UCSD-AML1 (cell line): ENCODE results near the gene BCCIP.

Source experiments
- DNase-seq: peaks from one replicate; lab custom pipeline; 2025; ENCODE audit not compliant: unreplicated experiment; lab: John Stamatoyannopoulos, UW

The BCCIP gene

GRCh38 chr10:125822878-125823662 lies at the start of gene BCCIP, which contains the start of gene UROS:
BCCIP (plus strand) TSS chr10:125823546; CDS start chr10:125823558, 12 bp downstream.
UROS (minus strand) TSS chr10:125823258; CDS start chr10:125816499, 6,759 bp downstream.
- DNase-seq: peak; percentile 92

GRCh38 chr10:125773687-125774543 lies 49.4 kb upstream of the BCCIP start:
- no peak for DNase-seq

- DNase-seq: no peak
Observed at GRCh38 chr10:125774581-125775191, 48.7 kb upstream of the BCCIP start.

GRCh38 chr10:125775491-125776106 lies 47.7 kb upstream of the BCCIP start, which contains the start of gene MMP21:
MMP21 (minus strand) TSS chr10:125775821; CDS start chr10:125775821, 0 bp downstream.
- DNase-seq: no peak

GRCh38 chr10:125777806-125778205 lies 45.5 kb upstream of the BCCIP start:
- DNase-seq: no peak

GRCh38 chr10:125778556-125778955 lies 44.8 kb upstream of the BCCIP start:
- no peak for DNase-seq

GRCh38 chr10:125779403-125780327 lies 43.7 kb upstream of the BCCIP start:
- DNase-seq: no peak

GRCh38 chr10:125781374-125781773 lies 42.0 kb upstream of the BCCIP start:
- DNase-seq: no peak

- DNase-seq: no peak
Observed at GRCh38 chr10:125782054-125782453, 41.3 kb upstream of the BCCIP start.

GRCh38 chr10:125782616-125783015 lies 40.7 kb upstream of the BCCIP start:
- DNase-seq: no peak

- no peak for DNase-seq
Observed at GRCh38 chr10:125783408-125783807, 39.9 kb upstream of the BCCIP start.

GRCh38 chr10:125783957-125784356 lies 39.4 kb upstream of the BCCIP start:
- DNase-seq: no peak

- DNase-seq: no peak
Observed at GRCh38 chr10:125785791-125786190, 37.6 kb upstream of the BCCIP start.

GRCh38 chr10:125788156-125789034 lies 35.0 kb upstream of the BCCIP start:
- peak; percentile 41 for DNase-seq

GRCh38 chr10:125792342-125793300 lies 30.7 kb upstream of the BCCIP start:
- no peak for DNase-seq

- no peak for DNase-seq
Observed at GRCh38 chr10:125795128-125795527, 28.2 kb upstream of the BCCIP start.

GRCh38 chr10:125795637-125796190 lies 27.6 kb upstream of the BCCIP start:
- no peak for DNase-seq
